HepG2 (cell line): ENCODE results near the gene ANKRD49. TPM values are rescaled to one million over a fixed set of nuclear protein-coding genes. Genes with fewer than 3 reads are reported as not detected.

ENCODE experiments used
- ATAC-seq: fragments of 200-7000 bp; cut with Tn5 transposase; 3 replicates; pipeline ENCODE4 v1.9.1; 2020; ENCODE audit warnings: mild to moderate bottlenecking, moderate library complexity
- BruUV-seq: library from RNA; stranded (reverse); fragments of 400-500 nt; replicated peaks from 2 replicates; lab custom pipeline; 2021; lab: Mats Ljungman, UMichigan
- CTCF ChIA-PET: fragments of 300-600 bp; formaldehyde crosslinking; extraction: SDS; loops from one replicate; lab custom pipeline; 2021; ENCODE audit warnings: low total read pairs, inconsistent platforms, low intra/inter-chr PET ratio; lab: Yijun Ruan, JAX
- POLR2A ChIA-PET: fragments of 350-600 bp; sonication (Branson Sonifier 250); formaldehyde crosslinking; loops from one replicate; lab custom pipeline; 2020; ENCODE audit warnings: antibody characterized with exemption, inconsistent platforms; lab: Yijun Ruan, JAX
- DNase-seq: peaks from one replicate; pipeline ENCODE4 v3.0.0-alpha.2; 2015; ENCODE audit warnings: low spot score
- FAIRE-seq: peaks from 3 replicates; lab custom pipeline; 2011; peaks lifted over from hg19 to GRCh38; lab: Jason Lieb, UNC
- H2AFZ ChIP-seq: one replicate; pipeline ENCODE4 v1.6.1; 2011; ENCODE audit warnings: low read length, inconsistent platforms
- H3K27ac ChIP-seq: fragments of 300-600 bp; 3 replicates; pipeline ENCODE4 v1.8.0; 2011; ENCODE audit warnings: mixed run types, mild to moderate bottlenecking, mixed read lengths, low read length, inconsistent platforms; ENCODE audit not compliant: insufficient read depth; ENCODE audit errors: extremely low read length
- H3K27me3 ChIP-seq, 2 experiments: fragments of 200-600 bp in 1 of 2; 2 replicates in 1 of 2; 3 replicates in 1 of 2; pipeline versions ENCODE4 v1.6.0 to v1.8.0; 2011; ENCODE audit warnings: low read length in 2 of 2, mild to moderate bottlenecking in 2 of 2, moderate library complexity in 2 of 2, inconsistent platforms in 1 of 2; ENCODE audit not compliant: insufficient read depth in 2 of 2, control insufficient read depth in 1 of 2
- H3K36me3 ChIP-seq, 2 experiments: fragments of 200-600 bp in 1 of 2; replicated peaks in 1 of 2; 2 replicates in 1 of 2; 3 replicates in 1 of 2; pipeline versions ENCODE4 v1.5.1 to v1.8.0; 2011; ENCODE audit warnings: low read length in 2 of 2, inconsistent platforms in 1 of 2; ENCODE audit not compliant: insufficient read depth in 2 of 2, control insufficient read depth in 1 of 2
- H3K4me1 ChIP-seq: 2 replicates; pipeline ENCODE4 v1.5.1; 2012; ENCODE audit warnings: low read length, inconsistent platforms; ENCODE audit not compliant: insufficient read depth
- H3K4me2 ChIP-seq: 2 replicates; pipeline ENCODE4 v1.6.0; 2011; ENCODE audit warnings: low read depth, low read length, inconsistent platforms
- H3K4me3 ChIP-seq, 3 experiments: fragments of 200-600 bp in 1 of 3; sonication (generic), shearing (Covaris generic) in 1 of 3; replicated peaks in 1 of 3; 2 replicates each; pipeline ENCODE4 v1.5.1; 2011 to 2016; ENCODE audit warnings: low read length in 3 of 3, inconsistent platforms in 2 of 3, low read depth in 2 of 3, mild to moderate bottlenecking in 2 of 3, control low read depth in 1 of 3, mixed read lengths in 1 of 3; ENCODE audit not compliant: insufficient read depth in 1 of 3
- H3K79me2 ChIP-seq: one replicate; pipeline ENCODE4 v1.6.1; 2011; ENCODE audit warnings: low read length, inconsistent platforms; ENCODE audit not compliant: insufficient read depth
- H3K9ac ChIP-seq: 2 replicates; pipeline ENCODE4 v1.6.0; 2011; ENCODE audit warnings: mild to moderate bottlenecking, low read depth, low read length, inconsistent platforms; ENCODE audit not compliant: insufficient read depth
- H3K9me3 ChIP-seq: 2 replicates; pipeline ENCODE4 v1.5.1; 2012; ENCODE audit warnings: mild to moderate bottlenecking, low read length
- H4K20me1 ChIP-seq: 2 replicates; pipeline ENCODE4 v1.6.0; 2011; ENCODE audit warnings: inconsistent platforms, mild to moderate bottlenecking, low read length, moderate library complexity; ENCODE audit not compliant: insufficient read depth
- ATRX ChIP-seq: sonication (generic); formaldehyde crosslinking; IDR thresholded peaks from 2 replicates; pipeline ENCODE4 v1.4.0; 2020; ENCODE audit warnings: missing genetic modification reagents, borderline replicate concordance
- CREB3 ChIP-seq: sonication (generic); formaldehyde crosslinking; IDR thresholded peaks from 2 replicates; pipeline ENCODE4 v1.5.0; 2020; ENCODE audit warnings: missing genetic modification reagents
- KDM2A ChIP-seq: sonication (generic); formaldehyde crosslinking; IDR thresholded peaks from 2 replicates; pipeline ENCODE4 v1.4.0; 2020; ENCODE audit warnings: low read depth, missing genetic modification reagents, borderline replicate concordance
- KDM6A ChIP-seq: IDR thresholded peaks from 2 replicates; pipeline ENCODE4 v1.6.1; 2016; ENCODE audit warnings: low read depth
- MIER2 ChIP-seq: IDR thresholded peaks from 2 replicates; pipeline ENCODE4 v1.6.1; 2016; ENCODE audit warnings: missing biosample characterization, missing genetic modification reagents
- PAWR ChIP-seq: sonication (generic); formaldehyde crosslinking; IDR thresholded peaks from 2 replicates; pipeline ENCODE4 v1.4.0; 2020; ENCODE audit warnings: missing genetic modification reagents, mild to moderate bottlenecking, borderline replicate concordance
- PRPF4 ChIP-seq: fragments of 200-400 bp; formaldehyde crosslinking; IDR thresholded peaks from 2 replicates; pipeline ENCODE4 v1.6.1; 2016; ENCODE audit warnings: low read length, low read depth; ENCODE audit not compliant: poor library complexity, severe bottlenecking
- RXRA ChIP-seq: sonication (generic); formaldehyde crosslinking; IDR thresholded peaks from 2 replicates; pipeline ENCODE4 v1.5.1; 2020; ENCODE audit warnings: missing genetic modification reagents
- TAF1 ChIP-seq: sonication (generic); formaldehyde crosslinking; IDR thresholded peaks from 2 replicates; pipeline ENCODE4 v1.4.0; 2020; ENCODE audit warnings: missing genetic modification reagents
- ZBTB38 ChIP-seq: sonication (generic); formaldehyde crosslinking; IDR thresholded peaks from 2 replicates; pipeline ENCODE4 v1.5.1; 2020; ENCODE audit warnings: mild to moderate bottlenecking, missing genetic modification reagents
- ZNF121 ChIP-seq: sonication (generic); formaldehyde crosslinking; IDR thresholded peaks from 2 replicates; pipeline ENCODE4 v1.5.0; 2020; ENCODE audit warnings: mild to moderate bottlenecking, missing genetic modification reagents
- ZNF282 ChIP-seq: fragments of 450-650 bp; IDR thresholded peaks from 2 replicates; pipeline ENCODE4 v1.6.1; 2018; ENCODE audit not compliant: partially characterized antibody
- ZNF546 ChIP-seq: sonication (generic); formaldehyde crosslinking; conservative IDR thresholded peaks from 2 replicates; pipeline ENCODE4 v1.8.1; 2023; ENCODE audit warnings: mild to moderate bottlenecking, missing genetic modification reagents
- ZNF549 ChIP-seq: sonication (generic); formaldehyde crosslinking; IDR thresholded peaks from 2 replicates; pipeline ENCODE4 v1.5.0; 2020; ENCODE audit warnings: missing genetic modification reagents
- ZNF784 ChIP-seq: sonication (generic); formaldehyde crosslinking; IDR thresholded peaks from 2 replicates; pipeline ENCODE4 v1.5.1; 2020; ENCODE audit warnings: missing genetic modification reagents, mild to moderate bottlenecking, borderline replicate concordance
- WGBS: methylation state at CpG from one replicate; pipeline ENCODE4 v1.1.6; 2017; ENCODE audit warnings: low lambda C conversion rate; 5-methylcytosine and 5-hydroxymethylcytosine counted together
- in situ Hi-C: cut with HindIII; loops from 2 replicates; pipeline ENCODE4 v1.10.0; 2017; ENCODE audit warnings: low pct_unique_long_range_greater_than_20kb; ENCODE audit not compliant: extremely low pct_ligation_motif_present
- intact Hi-C: fragments of 100-400 bp; cut with micrococcal nuclease; formaldehyde crosslinking; loops from one replicate; pipeline ENCODE4 v1.10.0; 2022; ENCODE audit not compliant: unreplicated experiment
- polyA plus RNA-seq, 8 experiments: library from polyadenylated mRNA; depleted of rRNA in 3 of 8; stranded (reverse) in 7 of 8; unstranded in 1 of 8; fragments of >200 nt; fragmentation: Illumina TruSeq in 4 of 8; extraction: Trizol in 4 of 8; gene quantifications; 2 replicates each; pipeline versions ENCODE4 v1.2.1 to v1.2.3, GENCODE V29; 2011 to 2016; ENCODE audit warnings: low read depth in 4 of 8, missing spikeins in 1 of 8, mixed read lengths in 1 of 8; ENCODE audit not compliant: insufficient read depth in 1 of 8
- total RNA-seq, 5 experiments: library from RNA; depleted of rRNA; stranded (reverse); fragments of >200 nt; fragmentation: Illumina TruSeq; extraction: Trizol; gene quantifications; 2 replicates each; pipeline ENCODE4 v1.2.3, GENCODE V29; 2016; ENCODE audit warnings: low read depth in 1 of 5

ANKRD49 gene
- total and polyA plus RNA-seq, 2 of the 13 experiments (the other 11 are each of a cell fraction or from before 2014, with no cell fraction given), result 14.2 to 14.3 TPM

GRCh38 chr11:94544646-94545263 is 51.0 kb downstream of the ANKRD49 start:
- no peaks in the 10 kb centered on the region for H3K36me3 ChIP-seq
- in situ Hi-C loops, result no loop called here
- CTCF ChIA-PET, result no interaction called here
- H3K4me1 ChIP-seq, result peaks cover 5% of the 10 kb centered on the region; the same call in 1 of the 2 replicates
- POLR2A ChIA-PET, result interaction anchor here (0.6 kb wide), 1 partner anchor 963 kb away, joined by 3 read pairs; no protein-coding TSS in a partner anchor
- no peak overlapping the region for H3K27ac ChIP-seq
- H3K9ac ChIP-seq, result no peak overlapping the region
- no peaks in the 10 kb centered on the region for H4K20me1 ChIP-seq
- FAIRE-seq (no peak), ATAC-seq (no peak), DNase-seq (no peak)
- H3K79me2 ChIP-seq, result no peaks in the 10 kb centered on the region
- H2AFZ ChIP-seq, result no peak overlapping the region
- 82% methylated on average over 24 of the region's 59 CpGs for WGBS
- H3K27me3 ChIP-seq, result peaks cover 0 to 3% of the 10 kb centered on the region in 2 experiments; a peak in 2 of 5 replicates
- intact Hi-C loops, result no loop called here
- H3K4me3 ChIP-seq, result no peak overlapping the region; a peak in 2 of 6 replicates
- no peaks in the 10 kb centered on the region for H3K9me3 ChIP-seq
- peak overlapping the region; percentile 49 for H3K4me2 ChIP-seq
- BruUV-seq, result no TSS peak
- TF ChIP-seq ZBTB38 (CRISPR knock-in tag) (no peak), KDM6A (CRISPR knock-in tag) (no peak), ZNF282 (no peak), ZNF784 (CRISPR knock-in tag) (no peak), PAWR (no peak), KDM2A (CRISPR knock-in tag) (no peak), ATRX (CRISPR knock-in tag) (no peak), TAF1 (CRISPR knock-in tag) (no peak), ZNF121 (CRISPR knock-in tag) (no peak), MIER2 (CRISPR knock-in tag) (no peak), ZNF546 (no peak), ZNF549 (CRISPR knock-in tag) (no peak), RXRA (CRISPR knock-in tag) (no peak), CREB3 (CRISPR knock-in tag) (no peak), PRPF4 (no peak)
